NCI-H2196 (cell line): ENCODE results near the gene HSPB2.

ENCODE experiments used
- DNase-seq: peaks from one replicate; lab custom pipeline; 2025; ENCODE audit not compliant: unreplicated experiment; lab: John Stamatoyannopoulos, UW

Gene HSPB2

DNA sequence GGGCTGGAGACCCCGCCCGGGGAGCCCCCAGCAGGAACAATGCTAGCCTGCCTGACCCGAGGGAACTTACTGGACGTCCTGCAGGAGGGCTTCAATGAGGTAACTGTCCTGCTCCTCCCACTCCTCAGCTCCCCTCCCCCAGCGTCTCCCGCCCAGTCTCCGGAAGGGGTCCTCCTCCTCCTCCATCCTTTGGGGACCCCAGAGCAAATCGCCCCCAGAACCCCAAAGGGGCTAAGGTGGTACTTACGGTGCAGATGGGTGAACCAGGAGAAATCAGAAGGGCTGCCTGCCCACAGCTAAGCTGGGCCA is 24.9 kb downstream of the HSPB2 start:
- DNase-seq: no peak

DNA sequence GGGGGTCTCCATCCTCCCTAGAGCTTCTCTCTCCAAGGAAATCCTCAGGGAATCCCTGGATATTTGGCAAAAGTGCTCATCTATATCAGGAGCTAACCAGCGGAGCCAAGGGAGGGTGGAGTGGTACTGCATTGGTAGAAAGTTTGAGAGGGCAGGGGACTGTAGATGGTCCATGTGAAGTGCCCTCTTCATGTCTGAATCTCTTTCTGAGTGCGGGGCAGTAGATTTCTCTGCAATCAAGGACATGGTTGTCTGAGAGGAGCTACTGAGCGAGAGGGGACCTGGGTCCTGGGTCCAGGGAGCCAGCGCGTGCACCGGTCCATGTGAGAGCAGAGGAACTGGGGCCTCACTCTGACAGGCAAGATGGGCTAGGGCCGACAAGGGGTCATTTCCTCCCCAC is 25.3 kb downstream of the HSPB2 start:
- DNase-seq: no peak

DNA sequence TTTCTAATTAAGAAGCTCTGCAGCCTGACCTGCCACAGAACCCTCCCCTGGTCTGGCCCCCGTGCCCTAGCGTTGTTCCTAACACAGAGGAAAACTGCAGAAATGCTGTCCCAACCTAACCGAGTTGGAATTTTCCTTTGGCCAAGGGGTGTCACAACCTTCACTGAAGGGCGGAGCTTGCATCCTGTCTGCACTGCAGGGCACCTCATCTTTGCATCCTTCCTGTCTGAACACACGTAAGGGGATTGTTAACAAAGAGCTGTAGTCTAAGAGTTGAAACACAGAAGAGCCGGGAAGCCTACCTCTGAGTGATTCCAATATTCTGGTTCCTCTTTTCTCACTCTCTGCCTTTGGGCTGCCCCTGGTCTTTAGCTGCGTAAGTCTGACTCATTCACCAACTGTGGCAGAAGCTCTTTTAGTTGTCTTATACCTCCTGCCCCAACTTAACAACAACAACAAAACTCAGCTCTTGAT is 26.2 kb downstream of the HSPB2 start:
- DNase-seq: no peak

DNA sequence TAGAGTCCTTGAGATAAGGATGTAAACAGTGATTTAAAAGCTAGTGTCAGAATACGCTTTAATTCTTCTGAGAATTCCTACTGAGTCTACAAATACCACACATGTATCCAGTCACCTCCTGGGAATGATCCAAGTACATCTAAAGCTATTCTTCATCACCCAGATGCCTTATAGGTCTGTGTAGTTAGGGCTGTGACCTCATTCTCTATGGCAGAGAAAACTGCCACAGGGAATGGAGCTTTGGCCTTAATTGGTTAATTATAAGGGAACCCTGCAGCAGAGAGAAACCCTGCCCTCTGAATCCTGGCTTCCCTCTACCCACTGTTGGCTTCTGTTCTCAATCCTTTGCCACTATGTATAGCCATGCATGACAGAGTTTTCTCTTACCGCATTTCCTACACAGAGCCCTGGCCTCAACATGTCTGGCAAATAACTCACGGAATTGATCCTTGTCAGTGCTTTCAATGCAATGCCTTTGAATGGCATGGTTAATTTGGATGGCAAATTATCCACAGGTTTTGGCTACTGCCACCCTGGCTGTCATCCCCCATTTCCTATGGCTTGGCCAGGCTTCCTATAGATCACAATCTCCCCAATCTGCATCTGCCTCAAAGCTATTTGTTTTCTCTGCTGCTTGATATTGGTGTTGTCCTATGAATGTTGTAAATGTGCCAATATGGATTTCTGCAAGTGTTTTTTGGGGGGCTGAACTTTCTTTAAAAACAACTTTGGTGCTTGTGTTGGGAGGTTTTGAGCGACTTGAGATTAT is 27.5 kb downstream of the HSPB2 start:
- no peak for DNase-seq

DNA sequence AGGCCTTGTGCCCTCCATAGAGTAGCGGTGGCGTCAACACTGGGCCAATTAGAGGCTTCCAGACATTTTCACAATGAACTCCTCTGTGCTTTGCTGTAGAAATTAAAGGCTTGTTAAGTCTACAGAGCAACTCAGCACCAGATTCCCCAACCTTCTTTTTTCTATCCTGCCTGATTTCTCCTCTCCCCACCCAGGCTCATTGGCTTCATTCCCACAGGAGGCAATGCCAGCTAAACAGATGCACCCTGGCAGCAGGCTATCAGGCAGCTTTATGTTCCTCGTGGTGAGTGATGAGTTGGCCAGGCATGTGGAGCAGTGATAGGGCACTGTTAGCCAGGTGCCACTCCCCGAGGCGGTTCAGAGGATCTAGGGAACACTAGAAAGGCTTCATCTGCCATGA is 29.4 kb downstream of the HSPB2 start:
- peak; percentile 37 for DNase-seq

DNA sequence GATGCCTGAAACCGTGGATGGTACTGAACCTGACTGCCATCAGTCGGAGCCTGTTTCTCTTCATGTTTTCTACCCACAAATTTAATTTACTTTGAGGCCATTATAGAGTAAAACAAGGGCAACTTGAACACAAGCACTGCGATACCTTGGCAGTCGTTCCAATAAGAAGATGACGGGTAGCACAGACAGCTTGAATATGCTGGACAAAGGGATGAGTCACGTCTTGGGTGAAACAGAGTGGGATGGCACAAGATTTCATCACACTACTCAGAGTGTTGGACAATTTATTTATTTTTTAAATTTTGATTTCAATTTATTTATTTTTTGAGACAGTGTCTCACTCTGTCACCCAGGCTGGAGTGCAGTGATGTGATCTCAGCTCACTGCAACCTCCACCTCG is 30.3 kb downstream of the HSPB2 start:
- DNase-seq: no peak

DNA sequence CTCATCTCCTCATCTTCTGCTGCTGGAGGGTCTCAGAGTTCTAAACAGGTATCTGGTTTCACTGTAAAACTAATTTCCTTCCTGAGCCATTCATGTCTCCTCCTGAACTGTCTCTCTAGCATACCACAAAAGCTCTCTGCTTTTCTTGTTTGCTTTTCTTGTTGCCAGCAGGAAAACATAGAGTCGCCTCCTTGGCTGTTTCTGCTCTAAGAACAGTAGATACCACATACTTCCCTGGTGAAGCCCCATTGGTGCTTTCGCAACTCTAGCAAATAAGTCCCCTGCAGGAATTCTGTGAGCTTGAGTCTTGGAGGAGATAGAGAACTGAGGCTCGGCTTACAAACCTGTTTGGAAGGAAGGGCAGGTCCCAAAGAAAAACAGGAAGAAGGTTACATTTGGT is 31.6 kb downstream of the HSPB2 start:
- DNase-seq: no peak

DNA sequence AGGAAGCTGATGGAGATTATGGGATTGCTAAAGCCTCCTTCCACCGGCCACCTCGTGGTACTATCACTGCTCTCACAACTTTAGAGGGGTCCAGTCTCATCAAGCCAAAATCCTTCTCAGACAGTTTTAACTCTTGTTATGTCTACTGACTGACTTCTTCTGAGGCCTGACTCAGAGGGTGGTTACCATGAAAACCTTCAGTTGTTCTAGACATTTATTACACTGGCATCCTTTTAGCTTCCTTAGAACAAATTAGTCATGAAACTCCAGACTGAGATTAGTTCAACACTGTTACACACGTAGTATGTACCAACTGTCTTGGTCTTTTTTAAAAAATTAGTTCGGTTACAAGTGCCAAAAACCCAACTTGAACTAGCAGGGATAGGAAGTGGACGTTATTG is 32.1 kb downstream of the HSPB2 start:
- no peak for DNase-seq

DNA sequence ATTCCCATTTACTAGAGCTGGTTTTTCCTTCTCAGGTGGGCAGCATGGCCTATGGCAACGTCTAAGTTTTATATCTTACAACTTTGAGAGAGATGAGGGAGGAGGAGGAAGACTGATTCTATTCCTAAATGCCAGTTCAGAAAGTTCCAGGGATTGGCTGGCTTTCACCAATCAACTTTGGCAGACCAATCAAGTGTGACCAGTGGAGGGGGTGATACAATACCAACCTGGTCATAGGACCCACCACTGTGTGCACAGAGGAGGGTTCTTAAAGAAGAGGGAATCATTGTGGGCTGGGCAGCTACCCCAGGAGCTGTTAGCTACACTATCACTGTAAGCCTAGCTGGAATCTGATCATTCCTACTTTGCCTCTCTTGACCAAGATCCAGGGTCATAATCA is 32.7 kb downstream of the HSPB2 start:
- DNase-seq: no peak

DNA sequence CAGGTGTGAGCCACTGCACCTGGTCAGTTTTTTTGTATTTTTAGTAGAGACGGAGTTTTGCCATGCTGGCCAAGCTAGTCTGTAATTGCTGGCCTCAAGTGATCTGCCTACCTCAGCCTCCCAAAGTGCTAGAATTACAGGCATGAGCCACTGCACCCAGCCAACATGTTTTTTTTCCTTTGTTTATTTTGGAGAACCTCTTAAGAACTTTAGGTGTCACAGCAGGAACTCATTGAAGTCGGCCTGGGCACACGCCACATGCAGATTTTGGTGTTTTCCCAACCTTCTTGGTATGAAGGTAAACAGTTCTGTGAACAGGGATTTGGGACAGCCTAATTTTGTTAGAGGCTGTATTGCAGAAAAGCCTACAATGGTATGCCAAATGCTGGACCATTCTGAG is 34.0 kb downstream of the HSPB2 start:
- no peak for DNase-seq

DNA sequence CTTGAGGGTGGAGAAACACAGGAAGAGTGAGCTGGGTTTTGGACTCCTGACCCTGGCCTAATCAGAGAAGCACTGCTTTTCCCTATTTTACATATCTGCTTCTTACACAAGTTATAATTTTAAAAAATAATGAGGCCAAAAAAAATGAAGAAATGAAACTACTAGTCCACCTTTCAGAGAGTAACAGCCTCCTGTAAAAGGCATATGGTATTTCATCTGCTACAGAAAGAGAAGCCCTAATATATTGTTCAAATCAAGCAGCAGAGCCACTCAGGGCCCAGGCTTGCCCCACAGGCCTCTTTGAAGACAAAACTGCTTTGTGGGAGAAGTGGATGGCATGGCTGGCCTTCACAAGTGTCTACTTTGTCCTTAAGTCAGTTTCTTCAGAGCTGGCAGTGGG is 34.6 kb downstream of the HSPB2 start:
- DNase-seq: no peak

DNA sequence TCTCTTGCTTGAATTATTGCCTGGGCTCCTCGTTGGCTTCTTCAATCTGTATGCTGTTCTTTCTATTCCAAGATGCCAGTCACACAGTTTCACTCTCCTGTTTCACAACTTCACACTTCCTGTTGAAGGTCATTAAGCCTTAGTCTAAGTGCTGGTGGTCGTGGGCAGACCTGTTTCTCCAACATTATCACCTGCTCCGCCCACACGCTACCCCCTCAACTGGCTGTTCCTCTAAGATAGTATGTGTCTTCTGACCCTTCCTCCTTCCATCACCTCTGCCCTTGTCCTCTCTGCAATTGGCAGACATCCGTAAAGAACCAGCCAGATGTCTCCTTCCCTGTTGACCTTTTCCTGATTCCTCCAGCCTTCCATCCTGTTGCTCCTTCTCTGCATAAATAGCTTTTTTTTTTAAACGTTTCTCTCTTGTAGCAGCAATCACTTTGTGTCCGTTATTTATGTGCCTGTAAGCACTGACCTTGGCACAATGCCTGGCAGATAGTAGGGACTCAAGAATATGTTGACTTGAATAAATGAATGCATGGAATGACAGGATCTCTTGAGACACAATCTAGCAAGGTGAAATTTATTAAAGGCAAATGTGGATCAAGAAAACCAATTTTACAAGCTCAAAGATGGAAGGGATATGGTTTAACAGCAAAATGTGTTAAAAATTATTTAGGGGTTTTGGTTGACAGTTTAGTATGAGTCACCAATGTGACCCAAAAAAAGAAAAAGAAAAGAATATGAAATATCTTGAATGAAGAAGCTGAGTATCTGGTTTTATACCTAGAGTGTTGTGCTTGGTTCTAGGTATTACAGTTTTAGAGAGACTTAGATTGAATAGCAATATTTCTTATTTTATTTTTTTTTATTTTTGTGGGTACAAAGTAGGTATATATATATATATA is 37.2 kb downstream of the HSPB2 start:
- DNase-seq: no peak

DNA sequence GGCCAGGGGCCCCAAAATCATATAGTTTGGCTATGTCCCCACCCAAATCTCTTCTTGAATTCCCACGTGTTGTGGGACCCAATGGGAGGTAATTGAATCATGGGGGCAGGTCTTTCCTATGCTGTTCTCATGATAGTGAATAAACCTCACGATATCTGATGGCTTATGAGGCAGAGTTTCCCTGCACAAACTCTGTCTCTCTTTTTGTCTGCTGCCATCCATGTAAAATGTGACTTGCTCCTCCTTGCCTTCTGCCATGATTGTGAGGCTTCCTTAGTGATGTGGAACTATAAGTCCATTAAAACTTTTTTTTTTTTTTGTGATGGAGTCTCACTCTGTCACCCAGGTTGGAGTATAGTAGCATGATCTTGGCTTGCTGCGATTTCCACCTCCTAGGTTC is 39.0 kb downstream of the HSPB2 start:
- no peak for DNase-seq

DNA sequence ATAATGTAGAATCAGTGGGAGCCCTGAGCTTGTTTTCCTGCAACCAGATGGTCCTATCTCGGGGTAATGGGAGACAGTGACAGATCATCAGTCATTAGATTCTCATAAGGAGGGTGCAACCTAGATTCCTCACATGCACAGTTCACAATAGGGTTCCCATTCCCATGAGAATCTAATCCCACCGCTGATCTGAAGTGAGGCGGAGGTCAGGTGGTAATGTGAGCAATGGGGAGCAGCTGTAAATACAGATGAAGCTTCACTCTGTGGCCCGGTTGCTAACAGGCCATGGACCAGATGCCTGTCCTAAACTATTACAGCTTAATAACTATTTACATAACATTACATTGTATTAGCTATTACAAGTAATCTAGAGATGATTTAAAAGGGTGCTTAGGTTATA is 41.6 kb downstream of the HSPB2 start:
- DNase-seq: no peak

DNA sequence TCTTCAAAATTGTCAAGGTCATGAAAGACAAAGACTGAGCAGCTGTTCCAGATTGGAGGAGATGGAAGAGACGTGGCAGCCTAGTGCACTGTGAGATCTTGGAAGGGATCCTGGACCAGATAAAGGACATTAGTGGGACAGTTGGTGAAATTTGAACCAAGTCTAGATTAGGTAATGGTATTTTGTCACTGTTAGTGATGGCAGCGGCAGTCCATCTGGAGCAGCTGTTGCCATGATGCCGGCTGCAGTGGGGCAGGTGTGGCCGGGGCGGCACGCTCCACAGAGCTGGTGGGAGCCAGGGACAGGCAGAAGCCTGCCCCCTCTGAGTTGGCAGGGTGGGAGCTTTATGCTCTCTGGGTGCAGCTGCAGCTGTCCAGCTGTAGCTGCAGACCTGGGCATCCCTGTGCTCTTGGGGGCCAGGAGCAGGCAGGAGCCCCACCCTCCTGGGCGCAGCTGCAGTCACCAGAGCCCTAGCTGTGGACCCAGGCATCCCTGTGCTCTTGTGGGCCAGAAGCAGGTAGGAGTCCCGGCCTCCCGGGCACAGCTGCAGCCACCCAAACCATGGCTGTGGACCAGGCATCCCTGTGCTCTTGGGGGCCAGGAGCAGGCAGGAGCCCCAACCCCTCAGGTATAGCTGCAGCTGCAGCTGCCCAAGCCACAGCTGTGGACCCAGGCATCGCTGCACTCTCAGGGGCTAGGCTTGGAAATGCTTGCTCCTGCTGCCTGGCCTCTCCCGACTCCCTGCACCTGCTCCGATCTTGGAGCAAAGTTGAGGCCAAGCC is 45.3 kb downstream of the HSPB2 start:
- no peak for DNase-seq

DNA sequence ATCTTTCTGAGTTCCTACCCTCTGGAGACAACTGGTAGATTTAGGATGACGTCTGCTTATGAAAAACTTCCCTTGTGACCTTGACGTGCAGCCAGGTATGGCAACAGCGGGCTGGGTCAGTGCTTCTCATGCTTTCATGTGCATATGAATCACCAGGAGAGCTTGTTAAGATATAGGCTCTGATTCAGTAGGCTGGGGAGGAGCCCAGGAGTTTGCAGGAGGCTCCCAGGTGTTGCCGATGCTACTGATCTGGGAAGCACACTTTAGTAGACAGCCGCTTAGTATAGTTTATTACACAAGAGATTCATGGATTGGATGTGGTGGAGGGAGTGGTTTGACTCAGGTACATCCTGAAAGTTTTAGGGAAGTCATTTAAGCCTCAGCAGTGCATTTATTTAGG is 48.4 kb downstream of the HSPB2 start:
- DNase-seq: no peak

DNA sequence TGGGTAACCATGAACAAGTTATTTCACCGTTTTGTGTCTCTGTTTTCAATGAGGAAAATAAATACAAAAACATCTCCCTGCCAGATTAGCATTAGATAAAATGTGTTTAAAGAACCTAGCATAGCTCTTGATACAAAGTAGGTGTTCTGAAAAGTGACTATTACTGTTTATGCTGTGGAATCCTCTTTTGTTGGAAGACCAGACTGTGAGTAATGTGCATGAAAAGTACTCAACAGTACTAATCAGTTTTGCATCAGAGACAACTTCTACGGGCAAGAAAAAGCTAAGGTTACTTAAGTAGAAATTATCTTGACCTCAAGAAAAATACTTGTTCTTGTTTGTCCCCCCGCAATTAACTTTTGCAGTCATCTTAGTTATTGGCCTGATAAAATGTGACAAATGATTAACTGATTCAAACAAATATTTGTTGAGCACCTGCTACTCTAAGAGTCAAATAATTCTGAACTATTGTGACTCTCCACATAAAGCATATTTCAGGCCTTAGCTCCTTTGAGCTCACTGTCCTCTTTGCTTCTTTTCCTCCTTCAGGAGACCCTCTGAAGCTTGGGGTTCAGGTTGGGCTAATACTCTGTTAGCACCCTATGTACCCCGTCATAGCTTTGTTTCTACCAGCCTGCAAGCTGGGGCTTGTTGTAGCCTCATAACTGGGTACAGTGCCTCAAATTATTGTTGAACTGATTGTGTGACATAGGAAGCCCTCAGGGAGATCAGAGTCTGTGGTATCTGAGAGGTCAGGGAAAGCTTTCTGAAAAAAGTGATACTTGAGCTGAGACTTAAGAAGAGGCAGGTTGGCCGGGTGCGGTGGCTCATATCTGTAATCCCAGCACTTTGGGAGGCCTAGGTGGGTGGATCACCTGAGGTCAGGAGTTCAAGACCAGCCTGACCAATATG is 49.1 kb downstream of the HSPB2 start:
- DNase-seq: no peak
